Pancreas (tissue), 10 donors: Measurements from ENCODE around the gene KIAA1755. TPM values are rescaled to one million over a fixed set of nuclear protein-coding genes. Genes with fewer than 3 reads are reported as not detected.

Source experiments
- ATAC-seq, 4 donors: fragments of 200-7000 bp; cut with Tn5 transposase; one replicate each; pipeline versions ENCODE4 v1.8.0 to v1.9.1; 2020; ENCODE audit warnings: mild to moderate bottlenecking in 4 of 4, moderate library complexity in 4 of 4
- DNase-seq, 6 donors: peaks; one replicate each; pipeline ENCODE4 v3.0.0-alpha.2; 2020
- FAIRE-seq: peaks from 2 replicates; lab custom pipeline; 2012; peaks lifted over from hg19 to GRCh38; lab: Jason Lieb, UNC
- H3K27ac ChIP-seq, 4 donors: fragments of 200-600 bp; sonication (generic); 1 replicate in 3 of 4; 2 replicates in 1 of 4; pipeline versions ENCODE4 v1.5.0 to v1.8.0; 2020
- H3K27me3 ChIP-seq, 4 donors: fragments of 200-600 bp; one replicate each; pipeline ENCODE4 v1.8.0; 2021
- H3K36me3 ChIP-seq, 3 donors: fragments of 200-600 bp; sonication (generic) in 1 of 3; one replicate each; pipeline versions ENCODE4 v1.5.0 to v1.8.0; 2020 to 2021
- H3K4me1 ChIP-seq, 3 donors: fragments of 200-600 bp; one replicate each; pipeline ENCODE4 v1.8.0; 2021
- H3K4me3 ChIP-seq, 4 donors: fragments of 200-600 bp; sonication (generic) in 2 of 4; one replicate each; pipeline versions ENCODE4 v1.5.0 to v1.8.0; 2020 to 2021
- H3K9me3 ChIP-seq, 4 donors: fragments of 200-600 bp; one replicate each; pipeline ENCODE4 v1.8.0; 2021
- WGBS, 2 donors: extraction: QIAGEN DNeasy Blood & Tissue Kit; methylation state at CpG; one replicate each; pipeline ENCODE4 v1.1.7; 2013; 5-methylcytosine and 5-hydroxymethylcytosine counted together
- intact Hi-C, 3 donors: fragments of 100-400 bp; cut with DNase I; formaldehyde crosslinking; loops; one replicate each; pipeline versions ENCODE4 v1.11.1 to v1.14.2; 2022
- polyA plus RNA-seq, 2 donors: library from polyadenylated mRNA; stranded (reverse); fragments of 200-250 nt; gene quantifications; one replicate each; pipeline ENCODE4 v1.2.3, GENCODE V29; 2013
- total RNA-seq, 6 donors: library from RNA; stranded (reverse); fragmentation: NEBNext Ultra II Directional in 4 of 6; extraction: Animal tissue kit (Norgen Biotek cat#: 25700) in 4 of 6; gene quantifications; one replicate each; pipeline versions ENCODE4 v1.2.1 to v1.2.4, GENCODE V29; 2021 to 2023
- TF ChIP-seq, protein P1 (sequence below), 4 donors: fragments of 200-600 bp; sonication (generic) in 3 of 4; IDR thresholded peaks; one replicate each; pipeline versions ENCODE4 v1.5.0 to v1.8.0; 2021; ENCODE audit warnings: antibody characterized with exemption in 4 of 4
- donor health status: healthy with polysubstance abuse.
- donor health status: DM: no; HTN: no; CAD: no; lungs with moderate emphysema.
- donor health status: DM: no; HTN: no; CAD: no.
- donor health status: control.
- donor health status: control.
- donor health status: Bipolar disorder and iron deficiency.
- donor health status: DM: yes; HTN: yes; CAD: no.
- donor health status: DM: no; HTN: no; CAD: no.
- donor health status: DM: no; HTN: no; CAD: no.
- donor health status: DM: yes; HTN: yes; CAD: no.

The KIAA1755 gene, protein sequence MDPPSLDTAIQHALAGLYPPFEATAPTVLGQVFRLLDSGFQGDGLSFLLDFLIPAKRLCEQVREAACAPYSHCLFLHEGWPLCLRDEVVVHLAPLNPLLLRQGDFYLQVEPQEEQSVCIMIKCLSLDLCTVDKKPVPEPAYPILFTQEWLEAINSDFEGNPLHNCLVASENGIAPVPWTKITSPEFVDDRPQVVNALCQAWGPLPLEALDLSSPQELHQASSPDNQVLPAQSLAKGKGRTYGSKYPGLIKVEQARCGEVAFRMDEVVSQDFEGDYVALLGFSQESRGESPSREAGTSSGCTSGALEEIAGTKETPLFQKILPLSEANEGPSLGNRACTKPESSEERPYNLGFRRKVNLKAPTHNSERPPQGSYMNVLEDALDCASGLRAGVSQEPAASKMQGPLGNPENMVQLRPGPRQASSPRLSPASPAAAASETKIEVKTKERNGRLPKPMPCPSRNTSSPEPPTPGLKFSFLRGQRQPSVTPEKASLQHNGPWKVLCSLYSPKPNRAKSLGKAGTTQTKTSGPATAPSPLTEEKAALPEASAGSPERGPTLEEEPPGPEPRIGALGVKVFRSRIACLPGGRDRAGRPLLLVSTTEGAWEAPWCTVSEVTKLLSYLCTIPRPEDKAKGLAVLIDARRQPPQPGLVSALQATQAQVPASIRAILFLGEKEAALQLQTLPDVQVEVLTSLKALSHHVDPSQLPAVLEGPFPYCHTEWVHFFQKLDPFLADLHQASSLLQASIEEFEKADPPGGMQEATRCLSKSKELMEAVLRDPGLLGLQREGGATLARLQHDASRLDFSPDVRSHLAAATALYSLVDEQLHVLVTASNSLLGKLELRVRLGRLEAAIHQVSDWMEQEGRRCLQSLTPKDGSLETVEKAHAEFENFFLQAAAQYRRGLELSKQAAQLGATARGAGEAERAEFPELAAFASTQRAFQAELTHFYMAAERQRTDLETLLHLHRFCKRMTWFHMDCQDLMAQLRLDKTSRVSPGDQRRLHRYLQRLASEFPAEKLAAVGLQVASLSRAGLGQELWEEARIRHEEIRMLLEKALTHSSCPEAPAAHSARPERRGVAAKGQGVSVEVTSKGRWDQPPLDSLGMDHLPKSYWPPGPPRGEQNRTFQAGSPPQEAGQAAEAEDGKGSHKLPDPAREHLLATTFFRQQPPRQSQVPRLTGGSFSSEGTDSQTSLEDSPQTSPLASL
- 1 to 10 TPM in 2 of 6 donors, under 1 TPM in 4; 0.24 to 2.5 (median 0.55) TPM for total RNA-seq
- polyA plus RNA-seq, result 1 to 10 TPM; 1.4 to 1.7 TPM

DNA sequence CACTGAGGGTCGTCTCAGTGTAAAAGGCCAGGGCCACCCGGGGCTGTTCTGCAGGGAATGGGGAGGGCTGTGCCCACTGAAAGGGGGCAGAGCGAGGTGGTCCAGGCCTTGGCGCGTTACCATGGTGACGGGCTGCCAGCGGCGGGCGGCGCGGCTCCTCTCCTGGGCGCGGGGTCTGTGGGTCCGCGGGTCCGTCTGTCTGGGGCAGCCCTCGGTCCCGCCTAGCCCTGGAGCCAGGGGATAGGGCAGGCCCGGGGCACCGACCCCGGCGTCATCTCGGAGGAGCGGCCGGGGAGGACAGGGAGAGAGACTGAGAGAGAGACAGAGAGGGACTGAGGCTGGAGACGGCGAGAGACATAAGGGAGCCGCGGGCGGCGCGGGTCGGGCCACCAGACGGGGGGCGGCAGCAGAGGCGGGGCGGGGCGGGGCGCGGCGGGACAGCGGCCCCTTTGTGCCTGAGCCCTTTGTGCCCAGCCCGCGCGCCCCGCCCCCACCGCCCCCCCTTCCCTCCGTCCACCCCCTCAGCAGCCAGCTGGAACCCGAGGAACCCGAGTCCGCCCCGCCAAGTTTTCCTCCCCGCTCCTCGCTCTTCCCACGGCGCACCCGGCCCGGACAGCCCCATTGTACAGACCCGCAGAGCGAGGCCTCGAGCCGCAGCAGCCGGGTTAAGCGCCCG lies at the start of gene KIAA1755:
Gene KIAA1755, minus strand, starts transcription at position 358 of the 676 bp plus-strand sequence. Its CDS starts 235 bp downstream, at position 123.
- no peak for DNase-seq
- 3 to 5% methylated on average over 27 to 57 of the region's 65 CpGs for WGBS, 2 donors
- Histone ChIP-seq H3K4me1 (no peaks in the 10 kb centered on the region), H3K36me3 (no peaks in the 10 kb centered on the region), H3K27ac (no peak within 1 kb of the TSS), H3K9me3 (no peaks in the 10 kb centered on the region), H3K4me3 (peak within 1 kb of the TSS in 1 of 4 donors; percentile 20), H3K27me3 (peaks cover 0 to 11% (median 0%) of the 10 kb centered on the region in 4 donors)
- intact Hi-C loops, result no loop called here
- ATAC-seq, result no peak
- FAIRE-seq, result no peak
- TF ChIP-seq, protein P1, sequence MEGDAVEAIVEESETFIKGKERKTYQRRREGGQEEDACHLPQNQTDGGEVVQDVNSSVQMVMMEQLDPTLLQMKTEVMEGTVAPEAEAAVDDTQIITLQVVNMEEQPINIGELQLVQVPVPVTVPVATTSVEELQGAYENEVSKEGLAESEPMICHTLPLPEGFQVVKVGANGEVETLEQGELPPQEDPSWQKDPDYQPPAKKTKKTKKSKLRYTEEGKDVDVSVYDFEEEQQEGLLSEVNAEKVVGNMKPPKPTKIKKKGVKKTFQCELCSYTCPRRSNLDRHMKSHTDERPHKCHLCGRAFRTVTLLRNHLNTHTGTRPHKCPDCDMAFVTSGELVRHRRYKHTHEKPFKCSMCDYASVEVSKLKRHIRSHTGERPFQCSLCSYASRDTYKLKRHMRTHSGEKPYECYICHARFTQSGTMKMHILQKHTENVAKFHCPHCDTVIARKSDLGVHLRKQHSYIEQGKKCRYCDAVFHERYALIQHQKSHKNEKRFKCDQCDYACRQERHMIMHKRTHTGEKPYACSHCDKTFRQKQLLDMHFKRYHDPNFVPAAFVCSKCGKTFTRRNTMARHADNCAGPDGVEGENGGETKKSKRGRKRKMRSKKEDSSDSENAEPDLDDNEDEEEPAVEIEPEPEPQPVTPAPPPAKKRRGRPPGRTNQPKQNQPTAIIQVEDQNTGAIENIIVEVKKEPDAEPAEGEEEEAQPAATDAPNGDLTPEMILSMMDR (IDR thresholded peaks at IDR 0.05), result no peak

DNA sequence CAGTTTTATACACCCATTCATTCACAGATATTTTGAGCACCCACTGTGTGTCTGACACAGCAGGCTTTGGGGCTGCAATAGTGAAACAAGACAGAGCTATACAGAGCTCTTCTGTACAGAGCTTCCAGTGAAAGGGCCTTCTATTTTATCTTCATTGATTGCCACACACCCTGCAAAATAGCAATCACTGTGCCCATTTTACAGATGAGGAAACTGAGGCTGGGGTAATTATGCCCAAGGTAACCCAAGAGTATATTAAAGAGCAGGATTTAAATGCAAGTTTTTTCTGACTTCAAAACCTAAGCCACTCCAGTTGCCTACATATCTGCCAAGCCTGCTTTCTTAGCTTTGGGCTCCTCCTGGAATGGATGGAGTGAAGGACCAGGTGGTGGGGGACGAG lies 47.9 kb upstream of the KIAA1755 start:
- H3K4me1 ChIP-seq, result no peaks in the 10 kb centered on the region
- H3K27me3 ChIP-seq, result peaks cover 0 to 4% (median 0%) of the 10 kb centered on the region in 4 donors
- H3K4me3 ChIP-seq, result no peak overlapping the region
- ATAC-seq (no peak), DNase-seq (no peak), FAIRE-seq (no peak)
- intact Hi-C loops, result no loop called here
- 0 to 30% methylated on average over 1 of the region's 1 CpG for WGBS, 2 donors
- TF ChIP-seq, protein P1 (IDR thresholded peaks at IDR 0.05), result no peak
- H3K27ac ChIP-seq, result no peak overlapping the region
- H3K36me3 ChIP-seq, result no peaks in the 10 kb centered on the region
- no peaks in the 10 kb centered on the region for H3K9me3 ChIP-seq

DNA sequence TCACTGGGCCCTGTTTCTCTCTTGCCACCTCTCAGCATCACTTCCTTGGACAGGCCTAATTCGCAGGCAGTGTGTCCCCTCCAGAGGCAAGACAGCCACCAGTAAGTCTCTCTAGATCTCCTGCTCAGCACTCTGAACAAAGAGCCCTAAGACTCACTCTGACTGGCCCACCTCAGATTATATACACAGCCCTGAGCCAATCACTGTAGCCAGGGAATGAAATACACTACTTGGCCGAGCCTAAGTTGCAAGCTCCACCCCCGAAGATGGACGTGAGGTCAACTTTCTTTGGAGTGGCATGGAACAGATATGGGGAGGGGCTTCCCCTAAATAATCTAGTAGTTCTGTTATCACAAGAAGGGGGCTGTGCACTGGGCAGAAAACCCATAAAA lies 47.5 kb upstream of the KIAA1755 start:
- H3K27ac ChIP-seq, result no peak overlapping the region
- FAIRE-seq (no peak), ATAC-seq (no peak), DNase-seq (no peak)
- no peaks in the 10 kb centered on the region for H3K9me3 ChIP-seq
- H3K36me3 ChIP-seq, result no peaks in the 10 kb centered on the region
- intact Hi-C loops, result no loop called here
- 46 to 50% methylated on average over 4 of the region's 4 CpGs for WGBS, 2 donors
- TF ChIP-seq, protein P1 (IDR thresholded peaks at IDR 0.05), result no peak
- no peaks in the 10 kb centered on the region for H3K4me1 ChIP-seq
- no peak overlapping the region for H3K4me3 ChIP-seq
- H3K27me3 ChIP-seq, result peaks cover 0 to 4% (median 0%) of the 10 kb centered on the region in 4 donors

DNA sequence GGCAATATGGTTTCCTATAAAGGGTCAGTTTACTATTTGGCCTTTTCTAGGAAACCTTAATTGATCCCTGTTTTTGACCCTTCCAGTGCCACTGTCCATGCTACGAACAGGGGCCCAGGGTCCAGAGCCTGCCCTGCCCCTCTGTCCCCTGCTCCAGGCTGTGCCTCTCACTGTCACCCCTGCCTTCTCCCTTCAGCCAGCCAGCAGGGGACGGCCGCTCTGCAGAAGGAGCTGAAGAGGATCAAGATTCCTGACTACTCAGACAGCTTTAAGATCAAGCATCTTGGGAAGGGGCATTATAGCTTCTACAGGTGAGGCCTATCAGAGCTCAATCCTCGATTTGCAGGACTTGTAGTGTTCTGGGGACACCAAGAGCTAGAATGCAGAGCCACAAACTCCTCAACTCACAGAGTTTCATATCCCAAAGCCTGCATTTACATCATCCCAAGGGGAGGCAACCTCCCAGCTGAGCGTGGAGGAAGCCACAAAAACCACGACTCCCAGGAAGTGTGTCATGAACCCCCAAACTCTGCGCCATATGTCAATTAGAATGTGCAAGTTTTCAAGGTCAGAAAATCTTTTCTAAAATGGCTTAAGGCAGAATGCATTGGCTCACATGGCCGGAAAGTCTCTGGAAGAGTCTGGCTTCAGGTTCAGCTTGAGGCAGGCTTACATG lies 47.0 kb upstream of the KIAA1755 start:
- TF ChIP-seq, protein P1 (IDR thresholded peaks at IDR 0.05), result no peak
- Histone ChIP-seq H3K27ac (no peak overlapping the region), H3K27me3 (peaks cover 0 to 4% (median 0%) of the 10 kb centered on the region in 4 donors), H3K9me3 (no peaks in the 10 kb centered on the region), H3K4me1 (no peaks in the 10 kb centered on the region), H3K36me3 (no peaks in the 10 kb centered on the region), H3K4me3 (no peak overlapping the region)
- intact Hi-C loops, result no loop called here
- DNase-seq, result no peak
- no peak for FAIRE-seq
- ATAC-seq, result no peak
- 73 to 79% methylated on average over 8 of the region's 8 CpGs for WGBS, 2 donors
